Measurements from ENCODE around the gene TFPI. TPM values are rescaled to one million over a fixed set of nuclear protein-coding genes. Genes with fewer than 3 reads are reported as not detected.

The TFPI gene
- total RNA-seq, 1 donor from 2014 or later = 0.59 TPM

- Mint-ChIP-seq H3K9me3 (ENCODE audit: unreplicated experiment) (no peaks in the 10 kb centered on the region), H3K27ac (ENCODE audit: unreplicated experiment) (no peak overlapping the region), H3K36me3 (ENCODE audit: unreplicated experiment) (peaks cover 10% of the 10 kb centered on the region), H3K4me1 (ENCODE audit: low read depth, unreplicated experiment) (no peaks in the 10 kb centered on the region), H3K27me3 (ENCODE audit: unreplicated experiment) (no peaks in the 10 kb centered on the region), H3K4me3 (ENCODE audit: unreplicated experiment) (no peak overlapping the region)
- DNase-seq = no peak
- no peak for TF ChIP-seq CTCF (IDR thresholded peaks at IDR 0.05; ENCODE audit: partially characterized antibody, unreplicated experiment)
These were observed 61.1 kb downstream of the TFPI start for GRCh38 chr2:187493180-187493579.

- no peak for TF ChIP-seq CTCF (IDR thresholded peaks at IDR 0.05; ENCODE audit: partially characterized antibody, unreplicated experiment)
- Mint-ChIP-seq H3K9me3 (ENCODE audit: unreplicated experiment) (no peaks in the 10 kb centered on the region), H3K27me3 (ENCODE audit: unreplicated experiment) (no peaks in the 10 kb centered on the region), H3K27ac (ENCODE audit: unreplicated experiment) (no peak overlapping the region), H3K36me3 (ENCODE audit: unreplicated experiment) (no peaks in the 10 kb centered on the region), H3K4me1 (ENCODE audit: low read depth, unreplicated experiment) (no peaks in the 10 kb centered on the region), H3K4me3 (ENCODE audit: unreplicated experiment) (no peak overlapping the region)
- DNase-seq = no peak
These were observed 68.0 kb downstream of the TFPI start for GRCh38 chr2:187486241-187486640.

- no peaks in the 10 kb centered on the region for H3K36me3 Mint-ChIP-seq (ENCODE audit: unreplicated experiment)
- no peaks in the 10 kb centered on the region for H3K4me1 Mint-ChIP-seq (ENCODE audit: low read depth, unreplicated experiment)
- H3K27me3 Mint-ChIP-seq (ENCODE audit: unreplicated experiment) = no peaks in the 10 kb centered on the region
- no peak overlapping the region for H3K4me3 Mint-ChIP-seq (ENCODE audit: unreplicated experiment)
- no peak for TF ChIP-seq CTCF (IDR thresholded peaks at IDR 0.05; ENCODE audit: partially characterized antibody, unreplicated experiment)
- H3K27ac Mint-ChIP-seq (ENCODE audit: unreplicated experiment) = no peak overlapping the region
- no peaks in the 10 kb centered on the region for H3K9me3 Mint-ChIP-seq (ENCODE audit: unreplicated experiment)
- no peak for DNase-seq
These were observed 68.7 kb downstream of the TFPI start for GRCh38 chr2:187485523-187485922.

GRCh38 chr2:187483537-187483936 is 70.7 kb downstream of the TFPI start:
- Mint-ChIP-seq H3K27me3 (ENCODE audit: unreplicated experiment) (no peaks in the 10 kb centered on the region), H3K4me1 (ENCODE audit: low read depth, unreplicated experiment) (no peaks in the 10 kb centered on the region), H3K27ac (ENCODE audit: unreplicated experiment) (no peak overlapping the region), H3K36me3 (ENCODE audit: unreplicated experiment) (no peaks in the 10 kb centered on the region), H3K9me3 (ENCODE audit: unreplicated experiment) (no peaks in the 10 kb centered on the region), H3K4me3 (ENCODE audit: unreplicated experiment) (no peak overlapping the region)
- TF ChIP-seq CTCF (IDR thresholded peaks at IDR 0.05; ENCODE audit: partially characterized antibody, unreplicated experiment) = no peak
- no peak for DNase-seq

GRCh38 chr2:187482796-187483195 is 71.4 kb downstream of the TFPI start:
- Mint-ChIP-seq H3K4me1 (ENCODE audit: low read depth, unreplicated experiment) (no peaks in the 10 kb centered on the region), H3K9me3 (ENCODE audit: unreplicated experiment) (no peaks in the 10 kb centered on the region), H3K4me3 (ENCODE audit: unreplicated experiment) (no peak overlapping the region), H3K27ac (ENCODE audit: unreplicated experiment) (no peak overlapping the region), H3K27me3 (ENCODE audit: unreplicated experiment) (peaks cover 2% of the 10 kb centered on the region), H3K36me3 (ENCODE audit: unreplicated experiment) (no peaks in the 10 kb centered on the region)
- TF ChIP-seq CTCF (IDR thresholded peaks at IDR 0.05; ENCODE audit: partially characterized antibody, unreplicated experiment) = no peak
- DNase-seq = no peak
